SK-N-SH treated with all-trans-retinoic acid at 6 μM for 48 hours (cell line): ENCODE measurements around the gene USP36.

Experiments used
- CREB5 ChIP-seq: fragments of 250-450 bp; sonication (Bioruptor Pico); IDR thresholded peaks from 2 replicates; pipeline ENCODE4 v1.5.1; 2020; ENCODE audit warnings: low read depth, mild to moderate bottlenecking, moderate library complexity
- CSDC2 ChIP-seq: fragments of 250-450 bp; sonication (Bioruptor Pico); IDR thresholded peaks from 2 replicates; pipeline ENCODE4 v1.5.0; 2020; ENCODE audit warnings: mild to moderate bottlenecking, moderate library complexity
- ESRRG ChIP-seq: fragments of 250-450 bp; sonication (Bioruptor Pico); IDR thresholded peaks from 2 replicates; pipeline ENCODE4 v1.6.1; 2021; ENCODE audit warnings: mild to moderate bottlenecking
- PATZ1 ChIP-seq: fragments of 250-450 bp; sonication (Bioruptor Pico); IDR thresholded peaks from 2 replicates; pipeline ENCODE4 v1.8.0; 2020; ENCODE audit warnings: mild to moderate bottlenecking, moderate library complexity, borderline replicate concordance
- POU6F1 ChIP-seq: fragments of 250-450 bp; sonication (Bioruptor Pico); IDR thresholded peaks from 2 replicates; pipeline ENCODE4 v1.8.0; 2021; ENCODE audit warnings: low read depth, mild to moderate bottlenecking, moderate library complexity, borderline replicate concordance
- TSHZ2 ChIP-seq: fragments of 250-450 bp; sonication (Bioruptor Pico); IDR thresholded peaks from 2 replicates; pipeline ENCODE4 v1.5.0; 2020; ENCODE audit warnings: mild to moderate bottlenecking, moderate library complexity
- ZC3H10 ChIP-seq: fragments of 250-450 bp; sonication (Bioruptor Pico); IDR thresholded peaks from 2 replicates; pipeline ENCODE4 v1.5.1; 2021; ENCODE audit warnings: mild to moderate bottlenecking, moderate library complexity

GRCh38 chr17:78888941-78889518 is 48.4 kb upstream of the USP36 start:
- no peak for TF ChIP-seq POU6F1 (CRISPR knock-in tag)
- no peak for TF ChIP-seq ESRRG (CRISPR knock-in tag)
- TF ChIP-seq CREB5 (CRISPR knock-in tag) = no peak
- no peak for TF ChIP-seq PATZ1 (CRISPR knock-in tag)
- no peak for TF ChIP-seq TSHZ2 (CRISPR knock-in tag)
- TF ChIP-seq CSDC2 (CRISPR knock-in tag) = no peak
- no peak for TF ChIP-seq ZC3H10 (CRISPR knock-in tag)
